K562 (cell line): Measurements from ENCODE around the gene PPP2R1B. TPM values are rescaled to one million over a fixed set of nuclear protein-coding genes. Genes with fewer than 3 reads are reported as not detected.
A peak's percentile ranks its signal among the peaks of the same experiment; 100 is the strongest.

ENCODE experiments used
- ATAC-seq: fragments of 200-7000 bp; cut with Tn5 transposase; 3 replicates; pipeline ENCODE4 v1.9.1; 2020; ENCODE audit warnings: moderate library complexity
- BruUV-seq: library from RNA; stranded (reverse); fragments of 400-500 nt; replicated peaks from 2 replicates; lab custom pipeline; 2021; lab: Mats Ljungman, UMichigan
- CTCF ChIA-PET: fragments of 300-600 bp; formaldehyde crosslinking; extraction: SDS; loops from one replicate; lab custom pipeline; 2021; ENCODE audit warnings: low intra/inter-chr PET ratio; lab: Yijun Ruan, JAX
- POLR2A ChIA-PET: fragments of 300-600, 350-650 bp; sonication (Branson Sonifier 250); formaldehyde crosslinking; extraction: SDS; loops from one replicate; lab custom pipeline; 2021; ENCODE audit warnings: antibody characterized with exemption, inconsistent platforms; lab: Yijun Ruan, JAX
- DNase-seq, 4 experiments: peaks; one replicate each; pipeline versions ENCODE4 v3.0.0 to v3.0.0-alpha.2; 2011 to 2018; ENCODE audit warnings: low spot score in 3 of 4, mixed read lengths in 3 of 4; ENCODE audit errors: extremely low read depth in 1 of 4
- FAIRE-seq: peaks from 2 replicates; lab custom pipeline; 2011; peaks lifted over from hg19 to GRCh38; lab: Jason Lieb, UNC
- H2AFZ ChIP-seq: 2 replicates; pipeline ENCODE4 v1.6.0; 2011; ENCODE audit warnings: low read depth, low read length, control low read depth, inconsistent platforms
- H3K27ac ChIP-seq: fragments of 200-600 bp; 3 replicates; pipeline ENCODE4 v1.8.0; 2011; ENCODE audit warnings: low read depth, mild to moderate bottlenecking, control low read depth, inconsistent platforms, low read length, moderate library complexity, mixed read lengths; ENCODE audit errors: extremely low read depth
- H3K27me3 ChIP-seq, 2 experiments: fragments of 300-600 bp in 1 of 2; 2 replicates in 1 of 2; 3 replicates in 1 of 2; pipeline versions ENCODE4 v1.6.0 to v1.8.0; 2011; ENCODE audit warnings: inconsistent platforms in 2 of 2, low read length in 2 of 2, mild to moderate bottlenecking in 1 of 2, mixed read lengths in 1 of 2, moderate library complexity in 1 of 2; ENCODE audit not compliant: control insufficient read depth in 2 of 2, insufficient read depth in 2 of 2
- H3K36me3 ChIP-seq: fragments of 300-600 bp; 3 replicates; pipeline ENCODE4 v1.8.0; 2011; ENCODE audit warnings: mild to moderate bottlenecking, low read length, inconsistent platforms; ENCODE audit not compliant: control insufficient read depth, insufficient read depth
- H3K4me1 ChIP-seq, 2 experiments: fragments of 200-600 bp in 1 of 2; replicated peaks in 1 of 2; 2 replicates in 1 of 2; 3 replicates in 1 of 2; pipeline versions ENCODE4 v1.5.1 to v1.8.0; 2011; ENCODE audit warnings: inconsistent platforms in 2 of 2, low read length in 2 of 2, mild to moderate bottlenecking in 1 of 2, mixed read lengths in 1 of 2, moderate library complexity in 1 of 2; ENCODE audit not compliant: control insufficient read depth in 2 of 2, insufficient read depth in 2 of 2
- H3K4me2 ChIP-seq: 2 replicates; pipeline ENCODE4 v1.6.1; 2011; ENCODE audit warnings: low read length, control low read depth, inconsistent platforms, mixed read lengths; ENCODE audit not compliant: insufficient read depth
- H3K4me3 ChIP-seq: fragments of 200-600 bp; sonication (generic), shearing (Covaris generic); 2 replicates; pipeline ENCODE4 v1.5.1; 2016; ENCODE audit warnings: control low read depth, inconsistent platforms
- H3K79me2 ChIP-seq: fragments of 200-600 bp; 3 replicates; pipeline ENCODE4 v1.8.0; 2011; ENCODE audit warnings: low read length, inconsistent platforms; ENCODE audit not compliant: control insufficient read depth, insufficient read depth
- H3K9ac ChIP-seq, 2 experiments: 2 replicates each; pipeline versions ENCODE4 v1.6.0 to v1.6.1; 2011; ENCODE audit warnings: low read depth in 2 of 2, low read length in 2 of 2, control low read depth in 1 of 2, inconsistent platforms in 1 of 2, mild to moderate bottlenecking in 1 of 2, mixed read lengths in 1 of 2; ENCODE audit not compliant: insufficient read depth in 1 of 2
- H3K9me1 ChIP-seq: one replicate; pipeline ENCODE4 v1.6.0; 2011; ENCODE audit warnings: inconsistent platforms, mild to moderate bottlenecking, low read length, moderate library complexity; ENCODE audit not compliant: control insufficient read depth, insufficient read depth
- H3K9me3 ChIP-seq: replicated peaks from 2 replicates; pipeline ENCODE4 v1.5.1; 2011; ENCODE audit warnings: low read depth, low read length, inconsistent platforms; ENCODE audit not compliant: control insufficient read depth, insufficient read depth
- H4K20me1 ChIP-seq: replicated peaks from 2 replicates; pipeline ENCODE4 v1.6.1; 2011; ENCODE audit warnings: low read length, inconsistent platforms, mixed read lengths; ENCODE audit not compliant: control insufficient read depth, insufficient read depth
- BDP1 ChIP-seq: IDR thresholded peaks from 3 replicates; pipeline ENCODE4 v1.6.1; 2011; ENCODE audit not compliant: insufficient read length, insufficient read depth
- C11orf30 ChIP-seq: fragments of 450-650 bp; IDR thresholded peaks from 2 replicates; pipeline ENCODE4 v1.6.1; 2016; ENCODE audit warnings: low read depth, mild to moderate bottlenecking
- CBX3 ChIP-seq, 2 experiments: IDR thresholded peaks; 1 replicate in 1 of 2; 2 replicates in 1 of 2; pipeline ENCODE4 v1.6.1; 2012; ENCODE audit warnings: inconsistent platforms in 2 of 2, low read length in 2 of 2, borderline replicate concordance in 1 of 2, control low read depth in 1 of 2
- DACH1 ChIP-seq: fragments of 450-650 bp; IDR thresholded peaks from 2 replicates; pipeline ENCODE4 v1.6.1; 2018; ENCODE audit not compliant: partially characterized antibody
- ELF1 ChIP-seq: fragments of 200-800 bp; sonication (Bioruptor generic); IDR thresholded peaks from 2 replicates; pipeline ENCODE4 v1.6.1; 2016; ENCODE audit warnings: missing genetic modification characterization, missing compliant biosample characterization
- FOXJ2 ChIP-seq: fragments of 200-800 bp; sonication (Bioruptor generic); IDR thresholded peaks from 2 replicates; pipeline ENCODE4 v1.6.1; 2016; ENCODE audit warnings: missing genetic modification characterization, missing compliant biosample characterization
- JUNB ChIP-seq: fragments of 450-650 bp; formaldehyde crosslinking; conservative IDR thresholded peaks from 2 replicates; pipeline ENCODE4 v1.4.0; 2020; ENCODE audit warnings: mild to moderate bottlenecking
- MCM5 ChIP-seq: fragments of 450-650 bp; IDR thresholded peaks from 2 replicates; pipeline ENCODE4 v1.6.1; 2016; ENCODE audit warnings: low read depth
- PHB ChIP-seq: fragments of 250-450 bp; sonication (Bioruptor Pico); IDR thresholded peaks from 2 replicates; pipeline ENCODE4 v1.5.0; 2021
- USF1 ChIP-seq: sonication (generic); formaldehyde crosslinking; IDR thresholded peaks from 2 replicates; pipeline ENCODE4 v1.9.0; 2022; ENCODE audit warnings: mild to moderate bottlenecking, missing genetic modification reagents
- ZFP91 ChIP-seq: sonication (generic); formaldehyde crosslinking; IDR thresholded peaks from 2 replicates; pipeline ENCODE4 v1.8.0; 2022; ENCODE audit warnings: mild to moderate bottlenecking, missing genetic modification reagents
- ZNF121 ChIP-seq: sonication (generic); formaldehyde crosslinking; conservative IDR thresholded peaks from 2 replicates; pipeline ENCODE4 v1.8.0; 2022; ENCODE audit warnings: missing genetic modification reagents
- ZNF175 ChIP-seq: fragments of 200-800 bp; sonication (Bioruptor generic); IDR thresholded peaks from 2 replicates; pipeline ENCODE4 v1.6.1; 2016; ENCODE audit warnings: low read depth, mild to moderate bottlenecking, missing genetic modification characterization, missing compliant biosample characterization
- ZNF444 ChIP-seq: fragments of 250-450 bp; sonication (Bioruptor Pico); IDR thresholded peaks from 2 replicates; pipeline ENCODE4 v1.4.0; 2020; ENCODE audit warnings: mild to moderate bottlenecking, moderate library complexity
- ZNF551 ChIP-seq: fragments of 250-450 bp; sonication (Bioruptor Pico); IDR thresholded peaks from 2 replicates; pipeline ENCODE4 v1.5.0; 2021; ENCODE audit warnings: mild to moderate bottlenecking, moderate library complexity
- ZSCAN29 ChIP-seq: fragments of 450-650 bp; IDR thresholded peaks from 2 replicates; pipeline ENCODE4 v1.6.1; 2017
- WGBS: fragments of 100-300 bp; shearing (Covaris generic); methylation state at CpG from one replicate; pipeline ENCODE4 v1.1.6; 2016; ENCODE audit warnings: low coverage, mixed read lengths; ENCODE audit not compliant: insufficient coverage; ENCODE audit errors: missing lambda C conversion rate; 5-methylcytosine and 5-hydroxymethylcytosine counted together
- in situ Hi-C: fragments of 300-500 bp; cut with MboI; formaldehyde crosslinking; loops from 4 replicates; pipeline ENCODE4 v1.15.0; 2018; ENCODE audit warnings: inconsistent platforms, mixed read lengths
- intact Hi-C: fragments of 100-400 bp; cut with micrococcal nuclease; formaldehyde crosslinking; loops from 2 replicates; pipeline ENCODE4 v1.14.2; 2022
- polyA plus RNA-seq, 8 experiments: library from polyadenylated mRNA; depleted of rRNA in 4 of 8; stranded (reverse) in 5 of 8; unstranded in 3 of 8; fragments of >200 nt; fragmentation: Nextera tagmentation in 2 of 8; fragmentation: Illumina TruSeq in 1 of 8; extraction: Ambion mirVana in 2 of 8; extraction: Trizol in 1 of 8; gene quantifications; 2 replicates each; pipeline versions ENCODE4 v1.2.1 to v1.2.3, GENCODE V29; 2011 to 2014; ENCODE audit warnings: inconsistent platforms in 1 of 8, missing spikeins in 1 of 8
- total RNA-seq, 7 experiments: library from RNA; depleted of rRNA in 6 of 7; stranded (reverse); fragments of >200 nt in 6 of 7; fragmentation: Illumina TruSeq in 2 of 7; extraction: Trizol in 2 of 7; gene quantifications; 2 replicates each; pipeline versions ENCODE4 v1.2.1 to v1.2.3, GENCODE V29; 2011 to 2021; ENCODE audit warnings: low replicate concordance in 1 of 7

PPP2R1B gene
- total and polyA plus RNA-seq, 9 of the 15 experiments (the other 6 are each of a cell fraction or from before 2014, with no cell fraction given) = 24.6 to 68.5 (median 39.8) TPM

DNA sequence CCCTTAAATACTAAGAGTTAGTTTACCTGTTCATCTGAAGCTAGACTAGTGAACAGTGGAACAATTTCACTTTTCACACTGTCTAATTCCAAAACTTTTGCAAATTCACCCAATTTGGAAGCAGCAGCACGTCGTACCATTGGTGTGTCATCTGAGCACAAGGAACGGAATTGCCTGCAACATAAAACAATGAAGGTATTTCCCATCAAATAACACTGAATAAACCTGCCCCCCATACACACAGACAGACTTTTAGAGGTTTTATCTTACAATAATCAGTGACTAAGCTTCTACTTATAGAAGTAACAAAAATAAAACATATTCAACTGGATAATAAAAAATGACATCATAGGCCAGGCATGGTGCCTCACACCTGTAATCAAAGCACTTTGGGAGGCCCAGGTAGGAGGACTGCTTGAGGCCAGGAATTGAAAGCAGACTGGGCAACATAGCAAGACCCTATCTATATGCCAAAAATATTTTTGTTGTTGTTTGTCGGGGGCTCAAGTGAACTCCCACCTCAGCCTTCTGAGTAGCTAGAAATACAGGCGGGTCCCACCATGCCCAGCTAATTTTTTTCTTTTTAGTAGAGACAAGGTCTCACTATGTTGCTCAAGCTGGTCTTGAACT lies 6.3 kb downstream of the PPP2R1B start:
- no peaks in the 10 kb centered on the region for H3K9me3 ChIP-seq
- CTCF ChIA-PET = no interaction called here
- H3K9me1 ChIP-seq = no peaks in the 10 kb centered on the region
- BruUV-seq = no TSS peak
- WGBS = 90% methylated on average over 5 of the region's 5 CpGs
- H3K27ac ChIP-seq = no peak overlapping the region
- TF ChIP-seq ZNF551 (CRISPR knock-in tag) (no peak), DACH1 (no peak), ZNF121 (peak; percentile 84)
- DNase-seq (no peak), FAIRE-seq (no peak), ATAC-seq (no peak)
- H3K9ac ChIP-seq = no peak overlapping the region
- no peaks in the 10 kb centered on the region; the same call in 1 of the 2 replicates for H4K20me1 ChIP-seq
- intact Hi-C loops = no loop called here
- POLR2A ChIA-PET = interaction anchor here (0.9 kb wide), 1 partner anchor 13 kb away, joined by 4 read pairs; no protein-coding TSS in a partner anchor
- in situ Hi-C loops = no loop called here
- H2AFZ ChIP-seq = no peak overlapping the region
- H3K4me2 ChIP-seq = no peak overlapping the region
- peaks cover 88% of the 10 kb centered on the region for H3K36me3 ChIP-seq
- peaks cover 16% of the 10 kb centered on the region for H3K79me2 ChIP-seq
- peaks cover 0 to 3% of the 10 kb centered on the region in 2 experiments; a peak in 1 of 5 replicates for H3K4me1 ChIP-seq
- H3K27me3 ChIP-seq = no peaks in the 10 kb centered on the region
- no peak overlapping the region for H3K4me3 ChIP-seq

- POLR2A ChIA-PET = interaction anchor here (0.6 to 0.9 kb wide), 2 partner anchors 12 to 37 kb away, joined by 4 to 6 read pairs; no protein-coding TSS in a partner anchor
- Histone ChIP-seq H3K4me3 (no peak overlapping the region), H3K9me3 (no peaks in the 10 kb centered on the region), H3K36me3 (peaks cover 88% of the 10 kb centered on the region), H4K20me1 (no peaks in the 10 kb centered on the region), H3K27ac (no peak overlapping the region), H2AFZ (no peak overlapping the region), H3K4me2 (no peak overlapping the region), H3K9ac (no peak overlapping the region), H3K4me1 (no peaks in the 10 kb centered on the region), H3K79me2 (peaks cover 11% of the 10 kb centered on the region; the same call in 2 of the 3 replicates), H3K9me1 (no peaks in the 10 kb centered on the region), H3K27me3 (no peaks in the 10 kb centered on the region)
- no peak for ATAC-seq
- DNase-seq = no peak
- CTCF ChIA-PET = no interaction called here
- in situ Hi-C loops (no loop called here), intact Hi-C loops (no loop called here)
- no TSS peak for BruUV-seq
- no peak for FAIRE-seq
- TF ChIP-seq USF1 (no peak), JUNB (CRISPR knock-in tag) (no peak), ELF1 (tag) (no peak), ZNF444 (CRISPR knock-in tag) (no peak), MCM5 (no peak), ZSCAN29 (no peak), FOXJ2 (tag) (no peak), ZFP91 (CRISPR knock-in tag) (no peak), CBX3 (IDR thresholded peaks at IDR 0.05; ENCODE audit: borderline replicate concordance in 1 of 2, low read length in 2 of 2) (no peak), C11orf30 (no peak), BDP1 (no peak), PHB (CRISPR knock-in tag) (no peak), ZNF175 (no peak)
Observed at GRCh38 chr11:111759376-111759775, 6.8 kb downstream of the PPP2R1B start.
